Tibial nerve (tissue), 4 donors: ENCODE results near the gene PTGR3. TPM values are rescaled to one million over a fixed set of nuclear protein-coding genes. Genes with fewer than 3 reads are reported as not detected.

Experiments used
- DNase-seq, 2 donors: peaks; one replicate each; pipeline ENCODE4 v3.0.0-alpha.2; 2019; ENCODE audit warnings: low spot score in 2 of 2
- H3K27ac ChIP-seq, 4 donors: fragments of 200-600 bp; sonication (generic) in 3 of 4; one replicate each; pipeline ENCODE4 v1.5.1; 2017 to 2019; ENCODE audit warnings: mild to moderate bottlenecking in 1 of 4
- H3K27me3 ChIP-seq, 2 donors: fragments of 200-600 bp; sonication (generic) in 1 of 2; one replicate each; pipeline versions ENCODE4 v1.5.1 to v1.6.0; 2017 to 2019
- H3K36me3 ChIP-seq, 3 donors: fragments of 200-600 bp; sonication (generic); one replicate each; pipeline ENCODE4 v1.5.1; 2018 to 2019
- H3K4me1 ChIP-seq, 4 donors: fragments of 200-600 bp; sonication (generic) in 3 of 4; one replicate each; pipeline ENCODE4 v1.5.1; 2017 to 2019
- H3K4me3 ChIP-seq, 4 donors: fragments of 200-600 bp; sonication (generic) in 3 of 4; one replicate each; pipeline ENCODE4 v1.5.1; 2017 to 2019; ENCODE audit warnings: mild to moderate bottlenecking in 1 of 4, moderate library complexity in 1 of 4
- H3K9me3 ChIP-seq, 4 donors: fragments of 200-600 bp; sonication (generic) in 3 of 4; one replicate each; pipeline ENCODE4 v1.5.1; 2017 to 2019
- CTCF ChIP-seq, 5 experiments: fragments of 200-600 bp in 3 of 5; fragments of 450-650 bp in 2 of 5; sonication (generic) in 3 of 5; IDR thresholded peaks; one replicate each; pipeline ENCODE4 v1.5.1; 2016 to 2019; ENCODE audit warnings: antibody characterized with exemption in 5 of 5, mild to moderate bottlenecking in 3 of 5, moderate library complexity in 2 of 5
- EP300 ChIP-seq, 2 donors: sonication (generic); formaldehyde crosslinking; IDR thresholded peaks; one replicate each; pipeline ENCODE4 v1.6.1; 2017; ENCODE audit warnings: antibody characterized with exemption in 2 of 2, mild to moderate bottlenecking in 1 of 2
- POLR2A ChIP-seq, 2 donors: fragments of 450-650 bp; IDR thresholded peaks; one replicate each; pipeline ENCODE4 v1.6.1; 2017; ENCODE audit warnings: antibody characterized with exemption in 2 of 2, mild to moderate bottlenecking in 2 of 2, moderate library complexity in 2 of 2
- WGBS, 2 donors: methylation state at CpG; one replicate each; pipeline ENCODE4 v1.1.5; 2018; 5-methylcytosine and 5-hydroxymethylcytosine counted together
- total RNA-seq, 4 donors: library from RNA; depleted of rRNA; stranded (reverse); fragments of >200 nt; gene quantifications; one replicate each; pipeline ENCODE4 v1.1.0, GENCODE V29; 2016

Gene PTGR3
- total RNA-seq, 4 donors from 2014 or later = 12.7 to 35.9 (median 24.5) TPM

GRCh38 chr18:75246721-75247610, 38.0 kb upstream of the PTGR3 start:
- Histone ChIP-seq H3K9me3 (no peaks in the 10 kb centered on the region), H3K4me3 (peak overlapping the region; percentile 25 to 48 (median 40)), H3K4me1 (peaks cover 0 to 69% (median 22%) of the 10 kb centered on the region in 4 donors), H3K27me3 (no peaks in the 10 kb centered on the region), H3K27ac (peak overlapping the region; percentile 78 to 95 (median 86)), H3K36me3 (no peaks in the 10 kb centered on the region)
- DNase-seq = no peak
- WGBS, 2 donors = 27 to 42% methylated on average over 10 of the region's 10 CpGs
- TF ChIP-seq EP300 (IDR thresholded peaks at IDR 0.05) (no peak), POLR2A (IDR thresholded peaks at IDR 0.05) (no peak), CTCF (IDR thresholded peaks at IDR 0.05) (no peak)

- no peak overlapping the region for H3K27ac ChIP-seq
- peaks cover 0 to 47% (median 13%) of the 10 kb centered on the region in 4 donors for H3K4me1 ChIP-seq
- TF ChIP-seq EP300 (IDR thresholded peaks at IDR 0.05) = no peak
- TF ChIP-seq POLR2A (IDR thresholded peaks at IDR 0.05) = no peak
- no peak for TF ChIP-seq CTCF (IDR thresholded peaks at IDR 0.05)
- 81 to 82% methylated on average over 16 to 19 of the region's 19 CpGs for WGBS, 2 donors
- no peaks in the 10 kb centered on the region for H3K27me3 ChIP-seq
- no peak overlapping the region for H3K4me3 ChIP-seq
- DNase-seq = no peak
- H3K9me3 ChIP-seq = no peaks in the 10 kb centered on the region
- peaks cover 0 to 6% (median 0%) of the 10 kb centered on the region in 3 donors for H3K36me3 ChIP-seq
Observed at GRCh38 chr18:75244351-75245313, 35.7 kb upstream of the PTGR3 start.

- Histone ChIP-seq H3K27ac (no peak overlapping the region), H3K9me3 (no peaks in the 10 kb centered on the region), H3K4me3 (no peak overlapping the region), H3K27me3 (no peaks in the 10 kb centered on the region), H3K36me3 (peaks cover 0 to 6% (median 0%) of the 10 kb centered on the region in 3 donors), H3K4me1 (peaks cover 0 to 30% (median 8%) of the 10 kb centered on the region in 4 donors)
- 95% methylated on average over 1 of the region's 1 CpG for WGBS, 2 donors
- no peak for DNase-seq
- TF ChIP-seq POLR2A (IDR thresholded peaks at IDR 0.05) (no peak), CTCF (IDR thresholded peaks at IDR 0.05) (no peak), EP300 (IDR thresholded peaks at IDR 0.05) (no peak)
Observed at GRCh38 chr18:75241705-75242104, 32.8 kb upstream of the PTGR3 start.

- Histone ChIP-seq H3K27me3 (no peaks in the 10 kb centered on the region), H3K36me3 (peaks cover 0 to 9% (median 0%) of the 10 kb centered on the region in 3 donors), H3K4me1 (peaks cover 0 to 18% (median 4%) of the 10 kb centered on the region in 4 donors), H3K4me3 (no peak overlapping the region), H3K9me3 (no peaks in the 10 kb centered on the region), H3K27ac (no peak overlapping the region)
- TF ChIP-seq EP300 (IDR thresholded peaks at IDR 0.05) = no peak
- TF ChIP-seq POLR2A (IDR thresholded peaks at IDR 0.05) = no peak
- WGBS, 2 donors = 94 to 96% methylated on average over 10 of the region's 10 CpGs
- no peak for DNase-seq
Observed at GRCh38 chr18:75240433-75240832, 31.5 kb upstream of the PTGR3 start.

GRCh38 chr18:75238786-75239185, 29.8 kb upstream of the PTGR3 start:
- DNase-seq = no peak
- WGBS, 2 donors = 85 to 92% methylated on average over 10 of the region's 10 CpGs
- H3K4me1 ChIP-seq = peaks cover 0 to 7% (median 0%) of the 10 kb centered on the region in 4 donors

More at GRCh38 chr18:75238786-75239185, 29.8 kb upstream of the PTGR3 start:
- TF ChIP-seq EP300 (IDR thresholded peaks at IDR 0.05) (no peak), POLR2A (IDR thresholded peaks at IDR 0.05) (no peak), CTCF (IDR thresholded peaks at IDR 0.05) (no peak)
- Histone ChIP-seq H3K9me3 (no peaks in the 10 kb centered on the region), H3K27ac (no peak overlapping the region), H3K4me3 (no peak overlapping the region), H3K36me3 (peaks cover 0 to 14% (median 0%) of the 10 kb centered on the region in 3 donors), H3K27me3 (no peaks in the 10 kb centered on the region)
